HCT116 (cell line): ENCODE results near the gene BDKRB1. TPM values are rescaled to one million over a fixed set of nuclear protein-coding genes. Genes with fewer than 3 reads are reported as not detected.

ENCODE experiments used
- ATAC-seq: fragments of 200-7000 bp; cut with Tn5 transposase; 2 replicates; pipeline ENCODE4 v1.9.1; 2020; ENCODE audit warnings: mild to moderate bottlenecking, moderate library complexity
- BruUV-seq: library from RNA; stranded (reverse); fragments of 400-500 nt; replicated peaks from 2 replicates; lab custom pipeline; 2021; lab: Mats Ljungman, UMichigan
- CTCF ChIA-PET: fragments of 300-600 bp; sonication (Branson Sonifier 250); formaldehyde crosslinking; loops from one replicate; lab custom pipeline; 2021; ENCODE audit warnings: antibody characterized with exemption; lab: Charles Lee
- POLR2A ChIA-PET: fragments of 300-600, 350-600 bp; sonication (Branson Sonifier 250); formaldehyde crosslinking; loops from one replicate; lab custom pipeline; 2021; ENCODE audit warnings: antibody characterized with exemption; lab: Charles Lee
- RAD21 ChIA-PET, 2 experiments: fragments of 300-600 bp; sonication (Branson Sonifier 250); formaldehyde crosslinking; loops; one replicate each; lab custom pipeline; 2023; ENCODE audit warnings: low total read pairs in 2 of 2; ENCODE audit not compliant: uncharacterized antibody in 2 of 2, unreplicated experiment in 2 of 2, low non-redundant PET in 1 of 2; lab: Charles Lee
- DNase-seq: peaks from one replicate; pipeline ENCODE4 v3.0.0-alpha.2; 2010; ENCODE audit warnings: low read depth, low spot score
- H2AFZ ChIP-seq: fragments of 200-600 bp; shearing (Covaris generic), sonication (generic); 2 replicates; pipeline ENCODE4 v1.6.1; 2017; ENCODE audit warnings: low read depth, mixed run types, mixed read lengths, antibody characterized with exemption, low read length; ENCODE audit not compliant: poor library complexity, severe bottlenecking
- H3K27ac ChIP-seq: 2 replicates; pipeline ENCODE4 v1.5.1; 2012; ENCODE audit warnings: low read depth, low read length
- H3K27me3 ChIP-seq: fragments of 200-600 bp; sonication (generic); 2 replicates; pipeline ENCODE4 v1.6.1; 2016; ENCODE audit warnings: mixed run types, low read length, mixed read lengths; ENCODE audit not compliant: insufficient read depth
- H3K36me3 ChIP-seq, 2 experiments: fragments of 200-500 bp in 1 of 2; fragments of 200-600 bp in 1 of 2; sonication (Bioruptor generic) in 1 of 2; sonication (generic) in 1 of 2; 2 replicates each; pipeline versions ENCODE4 v1.5.1 to v1.6.1; 2014 to 2016; ENCODE audit warnings: low read length in 2 of 2, inconsistent platforms in 1 of 2, mixed read lengths in 1 of 2, mixed run types in 1 of 2; ENCODE audit not compliant: insufficient read depth in 2 of 2, control insufficient read depth in 1 of 2
- H3K4me1 ChIP-seq, 2 experiments: fragments of 200-600 bp in 1 of 2; sonication (generic) in 1 of 2; 2 replicates each; pipeline versions ENCODE4 v1.5.1 to v1.6.1; 2012 to 2017; ENCODE audit warnings: low read length in 2 of 2, inconsistent platforms in 1 of 2, mild to moderate bottlenecking in 1 of 2, mixed read lengths in 1 of 2, mixed run types in 1 of 2, moderate library complexity in 1 of 2; ENCODE audit not compliant: insufficient read depth in 2 of 2, control insufficient read depth in 1 of 2
- H3K4me2 ChIP-seq: fragments of 200-600 bp; sonication (generic); 2 replicates; pipeline ENCODE4 v1.6.1; 2017; ENCODE audit warnings: mixed run types, low read length, mixed read lengths
- H3K4me3 ChIP-seq, 2 experiments: fragments of 200-600 bp in 1 of 2; sonication (generic) in 1 of 2; replicated peaks in 1 of 2; 2 replicates each; pipeline ENCODE4 v1.5.1; 2011 to 2016; ENCODE audit warnings: low read length in 2 of 2, control low read depth in 1 of 2, low read depth in 1 of 2, mild to moderate bottlenecking in 1 of 2, mixed read lengths in 1 of 2, mixed run types in 1 of 2
- H3K79me2 ChIP-seq: fragments of 200-600 bp; sonication (generic); 2 replicates; pipeline ENCODE4 v1.6.1; 2017; ENCODE audit warnings: mild to moderate bottlenecking, mixed run types, low read length, moderate library complexity, mixed read lengths; ENCODE audit not compliant: insufficient read depth
- H3K9ac ChIP-seq: fragments of 200-600 bp; sonication (generic); 2 replicates; pipeline ENCODE4 v1.6.1; 2016; ENCODE audit warnings: low read length, mixed read lengths
- H3K9me2 ChIP-seq: fragments of 200-600 bp; sonication (generic), shearing (Covaris generic); 2 replicates; pipeline ENCODE4 v1.6.1; 2017; ENCODE audit warnings: mixed run types, mild to moderate bottlenecking, moderate library complexity; ENCODE audit not compliant: insufficient read depth
- H3K9me3 ChIP-seq, 2 experiments: fragments of 200-500 bp in 1 of 2; fragments of 200-600 bp in 1 of 2; sonication (Bioruptor generic) in 1 of 2; sonication (generic) in 1 of 2; 2 replicates each; pipeline ENCODE4 v1.6.1; 2014 to 2017; ENCODE audit warnings: low read length in 2 of 2, mixed read lengths in 2 of 2, inconsistent platforms in 1 of 2, low read depth in 1 of 2, mild to moderate bottlenecking in 1 of 2, mixed run types in 1 of 2, moderate library complexity in 1 of 2; ENCODE audit not compliant: control insufficient read depth in 1 of 2, insufficient read depth in 1 of 2
- H4K20me1 ChIP-seq: fragments of 200-600 bp; sonication (generic), shearing (Covaris generic); 2 replicates; pipeline ENCODE4 v1.6.1; 2017; ENCODE audit warnings: mixed run types, mild to moderate bottlenecking, moderate library complexity; ENCODE audit not compliant: insufficient read depth
- ELF1 ChIP-seq: IDR thresholded peaks from 2 replicates; pipeline ENCODE4 v1.6.1; 2012; ENCODE audit warnings: low read depth, borderline replicate concordance
- EZH2 ChIP-seq: fragments of 200-600 bp; sonication (generic); IDR thresholded peaks from 2 replicates; pipeline ENCODE4 v1.6.1; 2017; ENCODE audit warnings: antibody characterized with exemption, mixed run types
- EZH2phosphoT487 ChIP-seq: fragments of 200-600 bp; IDR thresholded peaks from 2 replicates; pipeline ENCODE4 v1.6.1; 2018; ENCODE audit warnings: antibody characterized with exemption, borderline replicate concordance
- JUND ChIP-seq: IDR thresholded peaks from 2 replicates; pipeline ENCODE4 v1.6.1; 2012
- POLR2A ChIP-seq: IDR thresholded peaks from 2 replicates; pipeline ENCODE4 v1.7.0; 2011; ENCODE audit warnings: borderline replicate concordance; ENCODE audit not compliant: insufficient read depth, insufficient read length; ENCODE audit errors: extremely low read depth
- POLR2AphosphoS5 ChIP-seq: IDR thresholded peaks from 2 replicates; pipeline ENCODE4 v1.6.1; 2011; ENCODE audit warnings: mild to moderate bottlenecking, low read depth, low read length, moderate library complexity
- RAD21 ChIP-seq: IDR thresholded peaks from 2 replicates; pipeline ENCODE4 v1.6.1; 2012; ENCODE audit warnings: low read depth, mild to moderate bottlenecking
- SIN3A ChIP-seq: IDR thresholded peaks from 2 replicates; pipeline ENCODE4 v1.6.1; 2012; ENCODE audit warnings: low read depth
- ZFX ChIP-seq: fragments of 450-650 bp; IDR thresholded peaks from 2 replicates; pipeline ENCODE4 v1.6.1; 2017
- ZNF274 ChIP-seq: fragments of 200-500 bp; sonication (Bioruptor generic); IDR thresholded peaks from 2 replicates; pipeline ENCODE4 v1.6.1; 2014; ENCODE audit warnings: mild to moderate bottlenecking, low read depth, low read length, inconsistent platforms
- intact Hi-C: fragments of 100-400 bp; cut with micrococcal nuclease; formaldehyde crosslinking; loops from 2 replicates; pipeline ENCODE4 v1.10.0; 2022
- total RNA-seq: library from RNA; stranded (reverse); gene quantifications from one replicate; pipeline ENCODE4 v1.2.1, GENCODE V29; 2021; ENCODE audit not compliant: unreplicated experiment
- TF ChIP-seq, protein P1 (sequence below): IDR thresholded peaks from 2 replicates; pipeline ENCODE4 v1.6.1; 2012
- TF ChIP-seq, protein P2 (sequence below): IDR thresholded peaks from 2 replicates; pipeline ENCODE4 v1.6.1; 2012
- TF ChIP-seq, protein P3 (sequence below): IDR thresholded peaks from 2 replicates; pipeline ENCODE4 v1.6.1; 2011; ENCODE audit warnings: mild to moderate bottlenecking, low read length, moderate library complexity; ENCODE audit not compliant: insufficient replicate concordance; ENCODE audit errors: extremely low read depth

Gene BDKRB1
- total RNA-seq, 1 experiment from 2014 or later: not detected

DNA sequence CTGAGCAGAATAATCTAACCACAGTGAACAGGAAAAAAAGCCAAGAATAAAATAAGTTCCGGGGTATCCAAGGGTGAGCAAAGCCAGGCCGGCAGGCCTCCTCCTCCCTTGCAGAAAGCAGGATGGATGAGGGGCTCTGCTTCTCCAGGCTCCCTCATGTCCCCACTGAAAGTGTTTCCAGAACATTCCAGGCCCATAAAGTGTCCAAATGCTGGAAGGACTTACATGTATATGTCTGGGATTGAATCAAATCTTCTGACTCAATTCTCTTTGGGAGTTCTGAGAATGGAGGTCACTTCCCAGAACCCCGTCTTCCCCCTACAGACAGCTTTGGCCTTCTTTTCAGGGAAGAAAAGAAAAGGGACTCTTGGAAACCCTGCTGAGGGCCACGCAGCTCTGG lies 25.0 kb upstream of the BDKRB1 start:
- ChIA-PET RAD21 (no interaction called here), CTCF (no interaction called here)
- Histone ChIP-seq H4K20me1 (no peaks in the 10 kb centered on the region), H3K4me2 (no peak overlapping the region), H3K4me3 (no peak overlapping the region), H3K9me3 (no peaks in the 10 kb centered on the region), H3K36me3 (no peaks in the 10 kb centered on the region), H3K79me2 (no peaks in the 10 kb centered on the region), H3K9me2 (no peaks in the 10 kb centered on the region), H3K4me1 (no peaks in the 10 kb centered on the region), H2AFZ (no peak overlapping the region), H3K27me3 (no peaks in the 10 kb centered on the region), H3K27ac (no peak overlapping the region)
- intact Hi-C loops: no loop called here
- ATAC-seq (no peak), DNase-seq (no peak)
- no TSS peak for BruUV-seq
- TF ChIP-seq SIN3A (no peak), ZFX (no peak)
- TF ChIP-seq, all 23 proteins: peak for 0
- H3K9ac ChIP-seq: no peak overlapping the region
- POLR2A ChIA-PET: no interaction called here

DNA sequence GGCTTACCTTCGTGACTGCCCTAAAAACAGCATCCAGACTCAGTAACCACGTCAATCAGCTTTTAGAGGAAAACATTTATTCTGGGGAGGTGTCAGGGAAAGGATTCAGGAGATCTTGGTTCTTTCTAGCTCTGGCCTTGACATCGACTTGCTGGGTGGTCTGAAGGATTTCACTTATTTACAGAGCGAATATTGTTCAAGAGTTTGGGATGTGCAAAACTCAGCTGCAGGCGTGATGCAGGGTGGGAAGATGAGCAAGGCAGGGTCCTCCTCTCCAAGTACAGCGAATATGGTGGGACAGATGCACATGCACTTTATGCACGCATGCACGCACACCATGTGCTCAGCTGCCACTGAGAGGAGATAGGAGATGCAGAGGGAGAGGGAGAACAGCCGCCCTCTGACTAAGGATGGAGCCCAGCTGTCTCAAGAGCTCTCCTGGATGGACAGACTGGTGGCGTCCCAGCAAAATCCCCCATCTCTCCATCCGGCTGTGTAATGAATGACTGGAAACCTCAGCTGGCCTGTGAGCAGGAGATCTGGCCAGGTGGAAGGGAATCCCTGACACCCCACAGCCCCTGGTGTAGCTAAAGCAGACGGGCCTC lies 24.4 kb upstream of the BDKRB1 start:
- H3K9me2 ChIP-seq: no peaks in the 10 kb centered on the region
- H3K9ac ChIP-seq: no peak overlapping the region
- ChIA-PET RAD21 (no interaction called here), POLR2A (no interaction called here), CTCF (no interaction called here)
- BruUV-seq: no TSS peak
- no peaks in the 10 kb centered on the region for H3K36me3 ChIP-seq
- no peaks in the 10 kb centered on the region for H3K4me1 ChIP-seq
- ATAC-seq (no peak), DNase-seq (no peak)
- TF ChIP-seq ZNF274 (no peak), SIN3A (no peak), POLR2AphosphoS5 (no peak), ZFX (no peak), EZH2phosphoT487 (no peak), EZH2 (no peak), POLR2A (no peak), JUND (no peak), ELF1 (no peak), RAD21 (no peak)
- TF ChIP-seq, protein P1, sequence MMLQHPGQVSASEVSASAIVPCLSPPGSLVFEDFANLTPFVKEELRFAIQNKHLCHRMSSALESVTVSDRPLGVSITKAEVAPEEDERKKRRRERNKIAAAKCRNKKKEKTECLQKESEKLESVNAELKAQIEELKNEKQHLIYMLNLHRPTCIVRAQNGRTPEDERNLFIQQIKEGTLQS: no peak
- TF ChIP-seq, protein P2, sequence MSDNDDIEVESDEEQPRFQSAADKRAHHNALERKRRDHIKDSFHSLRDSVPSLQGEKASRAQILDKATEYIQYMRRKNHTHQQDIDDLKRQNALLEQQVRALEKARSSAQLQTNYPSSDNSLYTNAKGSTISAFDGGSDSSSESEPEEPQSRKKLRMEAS: no peak
- TF ChIP-seq, protein P3, sequence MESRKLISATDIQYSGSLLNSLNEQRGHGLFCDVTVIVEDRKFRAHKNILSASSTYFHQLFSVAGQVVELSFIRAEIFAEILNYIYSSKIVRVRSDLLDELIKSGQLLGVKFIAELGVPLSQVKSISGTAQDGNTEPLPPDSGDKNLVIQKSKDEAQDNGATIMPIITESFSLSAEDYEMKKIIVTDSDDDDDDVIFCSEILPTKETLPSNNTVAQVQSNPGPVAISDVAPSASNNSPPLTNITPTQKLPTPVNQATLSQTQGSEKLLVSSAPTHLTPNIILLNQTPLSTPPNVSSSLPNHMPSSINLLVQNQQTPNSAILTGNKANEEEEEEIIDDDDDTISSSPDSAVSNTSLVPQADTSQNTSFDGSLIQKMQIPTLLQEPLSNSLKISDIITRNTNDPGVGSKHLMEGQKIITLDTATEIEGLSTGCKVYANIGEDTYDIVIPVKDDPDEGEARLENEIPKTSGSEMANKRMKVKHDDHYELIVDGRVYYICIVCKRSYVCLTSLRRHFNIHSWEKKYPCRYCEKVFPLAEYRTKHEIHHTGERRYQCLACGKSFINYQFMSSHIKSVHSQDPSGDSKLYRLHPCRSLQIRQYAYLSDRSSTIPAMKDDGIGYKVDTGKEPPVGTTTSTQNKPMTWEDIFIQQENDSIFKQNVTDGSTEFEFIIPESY: no peak
- H4K20me1 ChIP-seq: no peaks in the 10 kb centered on the region
- no peaks in the 10 kb centered on the region for H3K79me2 ChIP-seq
- no peak overlapping the region for H3K27ac ChIP-seq
- no peaks in the 10 kb centered on the region for H3K27me3 ChIP-seq
- H3K9me3 ChIP-seq: no peaks in the 10 kb centered on the region
- no peak overlapping the region for H3K4me2 ChIP-seq
- H3K4me3 ChIP-seq: no peak overlapping the region
- intact Hi-C loops: no loop called here
- H2AFZ ChIP-seq: no peak overlapping the region
